PC-9 (cell line): Measurements from ENCODE around the gene ERC1.

Experiments used
- EZH2 ChIP-seq: fragments of 200-600 bp; sonication (generic); IDR thresholded peaks from 2 replicates; pipeline ENCODE4 v1.8.0; 2017; ENCODE audit warnings: antibody characterized with exemption, low read depth
- TF ChIP-seq, protein P1 (sequence below): fragments of 200-600 bp; sonication (generic); conservative IDR thresholded peaks from 2 replicates; pipeline ENCODE4 v1.6.1; 2017; ENCODE audit warnings: mixed run types, antibody characterized with exemption, mild to moderate bottlenecking, moderate library complexity

DNA sequence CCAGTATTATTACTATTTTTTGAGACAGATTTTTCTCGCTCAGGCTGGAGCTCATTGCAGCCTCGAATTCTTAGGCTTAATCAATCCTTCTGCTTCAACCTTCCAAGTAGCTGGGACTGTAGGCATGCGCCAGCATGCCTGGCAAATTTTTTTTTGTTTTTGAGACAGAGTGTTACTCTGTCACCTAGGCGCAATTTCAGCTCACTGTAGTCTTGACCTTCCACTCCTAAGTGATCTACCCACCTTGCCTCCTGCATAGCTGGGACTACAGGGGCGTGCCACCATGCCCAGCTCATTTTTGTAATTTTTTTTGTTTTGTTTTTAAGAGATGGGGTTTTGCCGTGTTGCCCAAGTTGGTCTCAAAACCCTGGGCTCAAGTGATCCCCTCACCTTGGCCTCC is 15.2 kb downstream of the ERC1 start:
- TF ChIP-seq EZH2: no peak
- TF ChIP-seq, protein P1, sequence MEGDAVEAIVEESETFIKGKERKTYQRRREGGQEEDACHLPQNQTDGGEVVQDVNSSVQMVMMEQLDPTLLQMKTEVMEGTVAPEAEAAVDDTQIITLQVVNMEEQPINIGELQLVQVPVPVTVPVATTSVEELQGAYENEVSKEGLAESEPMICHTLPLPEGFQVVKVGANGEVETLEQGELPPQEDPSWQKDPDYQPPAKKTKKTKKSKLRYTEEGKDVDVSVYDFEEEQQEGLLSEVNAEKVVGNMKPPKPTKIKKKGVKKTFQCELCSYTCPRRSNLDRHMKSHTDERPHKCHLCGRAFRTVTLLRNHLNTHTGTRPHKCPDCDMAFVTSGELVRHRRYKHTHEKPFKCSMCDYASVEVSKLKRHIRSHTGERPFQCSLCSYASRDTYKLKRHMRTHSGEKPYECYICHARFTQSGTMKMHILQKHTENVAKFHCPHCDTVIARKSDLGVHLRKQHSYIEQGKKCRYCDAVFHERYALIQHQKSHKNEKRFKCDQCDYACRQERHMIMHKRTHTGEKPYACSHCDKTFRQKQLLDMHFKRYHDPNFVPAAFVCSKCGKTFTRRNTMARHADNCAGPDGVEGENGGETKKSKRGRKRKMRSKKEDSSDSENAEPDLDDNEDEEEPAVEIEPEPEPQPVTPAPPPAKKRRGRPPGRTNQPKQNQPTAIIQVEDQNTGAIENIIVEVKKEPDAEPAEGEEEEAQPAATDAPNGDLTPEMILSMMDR: no peak
